H1 (cell line): ENCODE results near the gene FKBP1A. TPM values are rescaled to one million over a fixed set of nuclear protein-coding genes. Genes with fewer than 3 reads are reported as not detected.

Source experiments
- CTCF ChIA-PET: fragments of 300-600 bp; sonication (Branson Sonifier 250); formaldehyde crosslinking; loops from one replicate; lab custom pipeline; 2021; ENCODE audit not compliant: partially characterized antibody; lab: Charles Lee
- POLR2A ChIA-PET: fragments of 300-600 bp; sonication (Branson Sonifier 250); formaldehyde crosslinking; loops from one replicate; lab custom pipeline; 2021; ENCODE audit warnings: inconsistent platforms; ENCODE audit not compliant: partially characterized antibody; lab: Charles Lee
- DNase-seq, 2 experiments: peaks; one replicate each; pipeline versions ENCODE4 v3.0.0 to v3.0.0-alpha.2; 2010 to 2022; ENCODE audit warnings: low spot score in 2 of 2, low read depth in 1 of 2, mixed read lengths in 1 of 2
- FAIRE-seq: peaks from 2 replicates; lab custom pipeline; 2011; peaks lifted over from hg19 to GRCh38; lab: Jason Lieb, UNC
- H2AFZ ChIP-seq: 2 replicates; pipeline ENCODE4 v1.8.1; 2012; ENCODE audit warnings: low read length, inconsistent platforms
- H2AK5ac ChIP-seq: 2 replicates; pipeline ENCODE4 v1.6.1; 2013; ENCODE audit warnings: low read depth, low read length
- H2BK120ac ChIP-seq: replicated peaks from 2 replicates; pipeline ENCODE3; 2013; ENCODE audit warnings: low read depth, low read length, inconsistent platforms
- H2BK12ac ChIP-seq: 2 replicates; pipeline ENCODE4 v1.6.1; 2013; ENCODE audit warnings: low read depth, low read length
- H2BK15ac ChIP-seq: 2 replicates; pipeline ENCODE4 v1.6.1; 2013; ENCODE audit warnings: low read length
- H2BK20ac ChIP-seq: 2 replicates; pipeline ENCODE4 v1.6.1; 2013; ENCODE audit warnings: low read length
- H2BK5ac ChIP-seq: 2 replicates; pipeline ENCODE4 v1.6.1; 2013; ENCODE audit warnings: low read depth, low read length
- H3K14ac ChIP-seq: 2 replicates; pipeline ENCODE4 v1.6.1; 2013; ENCODE audit warnings: inconsistent platforms; ENCODE audit not compliant: insufficient read length
- H3K18ac ChIP-seq: 2 replicates; pipeline ENCODE4 v1.6.1; 2013; ENCODE audit warnings: low read length; ENCODE audit errors: extremely low read depth
- H3K23ac ChIP-seq: 2 replicates; pipeline ENCODE4 v1.6.1; 2013; ENCODE audit warnings: inconsistent platforms; ENCODE audit not compliant: insufficient read length
- H3K23me2 ChIP-seq: 2 replicates; pipeline ENCODE4 v1.6.1; 2013; ENCODE audit warnings: low read depth, low read length
- H3K27ac ChIP-seq: 2 replicates; pipeline ENCODE4 v1.6.1; 2011; ENCODE audit warnings: low read depth, low read length, inconsistent platforms
- H3K27me3 ChIP-seq, 4 experiments: replicated peaks in 1 of 4; 1 replicate in 1 of 4; 2 replicates in 3 of 4; pipeline versions ENCODE4 v1.6.1 to v1.8.1; 2011 to 2013; ENCODE audit warnings: low read length in 3 of 4, mild to moderate bottlenecking in 3 of 4, inconsistent platforms in 2 of 4, mixed read lengths in 2 of 4, moderate library complexity in 1 of 4; ENCODE audit not compliant: control insufficient read depth in 3 of 4, insufficient read depth in 3 of 4; ENCODE audit errors: extremely low read depth in 1 of 4
- H3K36me3 ChIP-seq, 4 experiments: 2 replicates each; pipeline versions ENCODE4 v1.6.1 to v1.8.1; 2011 to 2013; ENCODE audit warnings: mild to moderate bottlenecking in 4 of 4, low read length in 3 of 4, moderate library complexity in 2 of 4, control low read depth in 1 of 4, inconsistent platforms in 1 of 4; ENCODE audit not compliant: insufficient read depth in 4 of 4, control insufficient read depth in 2 of 4
- H3K4ac ChIP-seq: replicated peaks from 2 replicates; pipeline ENCODE3; 2013; ENCODE audit warnings: low read length, low read depth, mixed read lengths, inconsistent platforms; ENCODE audit not compliant: insufficient read length
- H3K4me1 ChIP-seq, 4 experiments: replicated peaks in 1 of 4; 1 replicate in 1 of 4; 2 replicates in 3 of 4; pipeline versions ENCODE4 v1.6.1 to v1.8.1; 2011 to 2013; ENCODE audit warnings: low read length in 3 of 4, inconsistent platforms in 2 of 4, mixed read lengths in 1 of 4; ENCODE audit not compliant: insufficient read depth in 4 of 4, control insufficient read depth in 3 of 4
- H3K4me2 ChIP-seq, 2 experiments: 2 replicates each; pipeline versions ENCODE4 v1.6.1 to v1.8.1; 2011 to 2013; ENCODE audit warnings: low read depth in 2 of 2, low read length in 2 of 2, control low read depth in 1 of 2, inconsistent platforms in 1 of 2, mild to moderate bottlenecking in 1 of 2; ENCODE audit not compliant: insufficient read depth in 1 of 2
- H3K4me3 ChIP-seq, 4 experiments: fragments of 200-600, 300-600 bp in 1 of 4; sonication (generic), shearing (Covaris generic), sonication (Bioruptor Twin) in 1 of 4; 2 replicates each; pipeline versions ENCODE4 v1.5.1 to v1.8.1; 2011 to 2016; ENCODE audit warnings: low read length in 4 of 4, low read depth in 3 of 4, control low read depth in 2 of 4, inconsistent platforms in 2 of 4, mild to moderate bottlenecking in 2 of 4, mixed read lengths in 1 of 4, moderate library complexity in 1 of 4; ENCODE audit not compliant: insufficient read depth in 2 of 4; ENCODE audit errors: extremely low read depth in 1 of 4
- H3K56ac ChIP-seq: replicated peaks from 2 replicates; pipeline ENCODE3; 2013; ENCODE audit warnings: low read depth, mild to moderate bottlenecking, mixed read lengths, low read length, inconsistent platforms; ENCODE audit not compliant: insufficient read length
- H3K79me1 ChIP-seq: 2 replicates; pipeline ENCODE4 v1.6.1; 2013; ENCODE audit warnings: low read depth, low read length, control low read depth
- H3K79me2 ChIP-seq, 2 experiments: 2 replicates each; pipeline versions ENCODE4 v1.6.1 to v1.8.1; 2012 to 2013; ENCODE audit warnings: low read length in 2 of 2, mild to moderate bottlenecking in 2 of 2, inconsistent platforms in 1 of 2; ENCODE audit not compliant: insufficient read depth in 2 of 2, control insufficient read depth in 1 of 2
- H3K9ac ChIP-seq, 4 experiments: replicated peaks in 1 of 4; 1 replicate in 1 of 4; 2 replicates in 3 of 4; pipeline versions ENCODE4 v1.6.1 to v1.8.1; 2011 to 2013; ENCODE audit warnings: low read depth in 3 of 4, low read length in 3 of 4, control low read depth in 2 of 4, mild to moderate bottlenecking in 2 of 4, moderate library complexity in 2 of 4, inconsistent platforms in 1 of 4; ENCODE audit errors: extremely low read depth in 1 of 4
- H3K9me3 ChIP-seq, 2 experiments: 2 replicates each; pipeline versions ENCODE4 v1.6.1 to v1.8.1; 2012 to 2013; ENCODE audit warnings: mild to moderate bottlenecking in 2 of 2, moderate library complexity in 2 of 2, control low read depth in 1 of 2, inconsistent platforms in 1 of 2, low read depth in 1 of 2, low read length in 1 of 2, mixed read lengths in 1 of 2; ENCODE audit not compliant: insufficient read depth in 2 of 2
- H4K20me1 ChIP-seq, 2 experiments: replicated peaks in 1 of 2; 2 replicates each; pipeline versions ENCODE3 to v1.8.1; 2011 to 2013; ENCODE audit warnings: inconsistent platforms in 2 of 2, low read length in 2 of 2, mild to moderate bottlenecking in 1 of 2; ENCODE audit not compliant: insufficient read depth in 2 of 2, control insufficient read depth in 1 of 2
- H4K5ac ChIP-seq: 2 replicates; pipeline ENCODE4 v1.6.1; 2013; ENCODE audit warnings: low read length, low read depth, mixed read lengths, inconsistent platforms; ENCODE audit not compliant: insufficient read length
- H4K8ac ChIP-seq: 2 replicates; pipeline ENCODE4 v1.8.0; 2013; ENCODE audit warnings: mild to moderate bottlenecking, moderate library complexity, low read length, inconsistent platforms; ENCODE audit not compliant: insufficient read depth; ENCODE audit errors: extremely low read depth
- H4K91ac ChIP-seq: replicated peaks from 2 replicates; pipeline ENCODE3; 2013; ENCODE audit warnings: low read length, mixed read lengths, inconsistent platforms; ENCODE audit not compliant: insufficient read length
- ASH2L ChIP-seq: fragments of 200-600, 300-600 bp; sonication (generic); IDR thresholded peaks from one replicate; pipeline ENCODE4 v1.7.1; 2017; ENCODE audit warnings: low read length
- JUN ChIP-seq: IDR thresholded peaks from 2 replicates; pipeline ENCODE4 v1.6.1; 2011; ENCODE audit warnings: low read depth, mild to moderate bottlenecking, improper control_type of control experiment, low read length
- RAD21 ChIP-seq, 2 experiments: IDR thresholded peaks in 1 of 2; conservative IDR thresholded peaks in 1 of 2; 2 replicates each; pipeline ENCODE4 v1.6.1; 2011; ENCODE audit warnings: low read depth in 2 of 2, low read length in 2 of 2, improper control_type of control experiment in 1 of 2, inconsistent platforms in 1 of 2, mild to moderate bottlenecking in 1 of 2, moderate library complexity in 1 of 2
- SUZ12 ChIP-seq: fragments of 200-600 bp; sonication (generic); IDR thresholded peaks from 2 replicates; pipeline ENCODE4 v1.6.1; 2012; ENCODE audit warnings: mild to moderate bottlenecking, inconsistent platforms, low read length, moderate library complexity, mixed read lengths
- TBP ChIP-seq: IDR thresholded peaks from 2 replicates; pipeline ENCODE4 v1.6.1; 2011; ENCODE audit warnings: low read depth, low read length, improper control_type of control experiment
- YY1 ChIP-seq: IDR thresholded peaks from 2 replicates; pipeline ENCODE4 v1.6.1; 2011; ENCODE audit warnings: low read depth, mild to moderate bottlenecking, low read length
- WGBS, 2 experiments: shearing (Covaris generic) in 1 of 2; methylation state at CpG; one replicate each; pipeline versions ENCODE4 v1.1.6 to v1.1.7; 2013 to 2015; ENCODE audit warnings: low lambda C conversion rate in 2 of 2, mixed read lengths in 2 of 2, inconsistent platforms in 1 of 2, low coverage in 1 of 2, missing lambda C conversion rate in 1 of 2; ENCODE audit not compliant: insufficient replicate concordance in 2 of 2, insufficient coverage in 1 of 2, insufficient read length in 1 of 2; ENCODE audit errors: extremely low coverage in 1 of 2, missing lambda C conversion rate in 1 of 2; 5-methylcytosine and 5-hydroxymethylcytosine counted together
- polyA plus RNA-seq, 7 experiments: library from polyadenylated mRNA; depleted of rRNA in 3 of 7; stranded (reverse) in 5 of 7; unstranded in 2 of 7; fragments of >200 nt in 5 of 7; fragments of 200-250 nt in 2 of 7; gene quantifications; 1 replicate in 5 of 7; 2 replicates in 1 of 7; 4 replicates in 1 of 7; pipeline versions ENCODE4 v1.2.1 to v1.2.3, GENCODE V29; 2011 to 2013; ENCODE audit warnings: missing spikeins in 2 of 7, mixed read lengths in 2 of 7
- total RNA-seq: library from RNA; stranded (reverse); fragmentation: NEBNext Ultra II Directional; extraction: Animal tissue kit (Norgen Biotek cat#: 25700); gene quantifications from 2 replicates; pipeline ENCODE4 v1.2.1, GENCODE V29; 2021
- TF ChIP-seq, protein P1 (sequence below): IDR thresholded peaks from 2 replicates; pipeline ENCODE4 v1.6.1; 2011; ENCODE audit warnings: low read depth, mild to moderate bottlenecking, low read length; ENCODE audit not compliant: insufficient read depth
- TF ChIP-seq, protein P2 (sequence below), 3 experiments: IDR thresholded peaks; 1 replicate in 2 of 3; 2 replicates in 1 of 3; pipeline versions ENCODE4 v1.5.1 to v1.6.1; 2011; ENCODE audit warnings: low read length in 3 of 3, mild to moderate bottlenecking in 3 of 3, inconsistent platforms in 2 of 3, low read depth in 1 of 3, moderate library complexity in 1 of 3; ENCODE audit not compliant: insufficient read depth in 1 of 3; ENCODE audit errors: control extremely low read depth in 1 of 3

FKBP1A gene
- total and polyA plus RNA-seq, 2 of the 8 experiments (the other 6 are each of a cell fraction or from before 2014, with no cell fraction given) = 250 to 685 TPM

DNA sequence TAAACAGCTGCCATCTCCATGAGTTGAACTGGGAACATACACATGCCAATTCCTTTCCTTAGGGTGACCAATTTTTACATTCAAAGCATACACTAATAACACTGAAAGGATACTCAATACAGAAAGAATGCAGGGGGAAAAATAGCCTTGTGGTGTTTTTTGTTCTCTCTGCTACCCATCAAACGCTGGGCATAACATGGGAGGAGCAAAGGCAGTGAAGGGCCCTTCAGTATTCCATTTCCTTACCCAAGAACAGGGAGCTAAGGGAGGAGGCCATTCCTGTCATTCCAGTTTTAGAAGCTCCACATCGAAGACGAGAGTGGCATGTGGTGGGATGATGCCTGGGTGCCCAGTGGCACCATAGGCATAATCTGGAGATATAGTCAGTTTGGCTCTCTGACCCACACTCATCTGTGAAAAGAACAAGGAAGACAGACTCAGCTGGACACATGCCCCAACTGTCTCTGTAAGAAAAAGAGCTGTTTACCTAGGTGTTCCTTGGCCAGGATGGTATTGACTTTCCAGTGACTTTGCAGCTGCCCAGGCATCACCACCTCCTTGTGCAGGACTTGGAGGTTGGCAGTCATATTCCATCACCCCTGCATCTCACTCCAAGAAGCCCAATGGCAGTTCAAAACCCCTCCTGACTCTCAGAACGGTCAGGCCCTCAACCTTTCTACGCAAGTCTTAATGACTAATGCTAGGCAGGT is 20.9 kb downstream of the FKBP1A start:
- H3K4ac ChIP-seq = no peak overlapping the region
- no peak overlapping the region for H2AK5ac ChIP-seq
- POLR2A ChIA-PET = interaction anchor here (1.0 kb wide), 2 partner anchors 11 to 20 kb away, joined by 3 read pairs; no protein-coding TSS in a partner anchor
- no peaks in the 10 kb centered on the region for H3K23me2 ChIP-seq
- H3K14ac ChIP-seq = no peak overlapping the region
- CTCF ChIA-PET = interaction anchor here (0.8 to 1.7 kb wide), 5 partner anchors 10 to 97 kb away, joined by 3 to 5 read pairs (median 3); no protein-coding TSS in a partner anchor
- no peak for FAIRE-seq
- no peak overlapping the region for H2BK15ac ChIP-seq
- no peaks in the 10 kb centered on the region for H3K9me3 ChIP-seq
- no peak overlapping the region for H2BK120ac ChIP-seq
- peak in 1 of 2 experiments; percentile 3 for DNase-seq
- no peak overlapping the region for H4K91ac ChIP-seq
- H3K56ac ChIP-seq = no peak overlapping the region
- no peak overlapping the region for H2AFZ ChIP-seq
- H3K27ac ChIP-seq = no peak overlapping the region
- no peak overlapping the region for H2BK12ac ChIP-seq
- peaks cover 10% of the 10 kb centered on the region; the same call in 1 of the 2 replicates for H3K79me1 ChIP-seq
- H3K4me3 ChIP-seq = no peak overlapping the region
- H4K5ac ChIP-seq = no peak overlapping the region
- no peak overlapping the region for H2BK20ac ChIP-seq
- no peak overlapping the region for H2BK5ac ChIP-seq
- no peak overlapping the region for H3K4me2 ChIP-seq
- H4K20me1 ChIP-seq = peaks cover 8 to 24% of the 10 kb centered on the region in 2 experiments
- no peak overlapping the region for H3K9ac ChIP-seq
- H4K8ac ChIP-seq = no peak overlapping the region
- no peaks in the 10 kb centered on the region for H3K27me3 ChIP-seq
- H3K36me3 ChIP-seq = peaks cover 6 to 47% (median 21%) of the 10 kb centered on the region in 4 experiments
- H3K4me1 ChIP-seq = peaks cover 0 to 9% (median 0%) of the 10 kb centered on the region in 4 experiments; a peak in 2 of 7 replicates
- H3K79me2 ChIP-seq = peaks cover 0 to 31% of the 10 kb centered on the region in 2 experiments; a peak in 3 of 4 replicates
- 92% methylated on average over 5 of the region's 5 CpGs; no CpG with 5 or more reads in 1 of the 2 experiments for WGBS, 2 experiments
- H3K18ac ChIP-seq = no peak overlapping the region
- no peak overlapping the region for H3K23ac ChIP-seq
- TF ChIP-seq SUZ12 (no peak), TBP (no peak), ASH2L (no peak), RAD21 (IDR thresholded peaks at IDR 0.05 in 1 of 2, conservative IDR thresholded peaks at IDR 0.05 in 1 of 2; ENCODE audit: low read depth in 2 of 2, low read length in 2 of 2) (no peak), JUN (no peak), YY1 (no peak)
- TF ChIP-seq, protein P1, sequence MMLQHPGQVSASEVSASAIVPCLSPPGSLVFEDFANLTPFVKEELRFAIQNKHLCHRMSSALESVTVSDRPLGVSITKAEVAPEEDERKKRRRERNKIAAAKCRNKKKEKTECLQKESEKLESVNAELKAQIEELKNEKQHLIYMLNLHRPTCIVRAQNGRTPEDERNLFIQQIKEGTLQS = no peak
- TF ChIP-seq, protein P2, sequence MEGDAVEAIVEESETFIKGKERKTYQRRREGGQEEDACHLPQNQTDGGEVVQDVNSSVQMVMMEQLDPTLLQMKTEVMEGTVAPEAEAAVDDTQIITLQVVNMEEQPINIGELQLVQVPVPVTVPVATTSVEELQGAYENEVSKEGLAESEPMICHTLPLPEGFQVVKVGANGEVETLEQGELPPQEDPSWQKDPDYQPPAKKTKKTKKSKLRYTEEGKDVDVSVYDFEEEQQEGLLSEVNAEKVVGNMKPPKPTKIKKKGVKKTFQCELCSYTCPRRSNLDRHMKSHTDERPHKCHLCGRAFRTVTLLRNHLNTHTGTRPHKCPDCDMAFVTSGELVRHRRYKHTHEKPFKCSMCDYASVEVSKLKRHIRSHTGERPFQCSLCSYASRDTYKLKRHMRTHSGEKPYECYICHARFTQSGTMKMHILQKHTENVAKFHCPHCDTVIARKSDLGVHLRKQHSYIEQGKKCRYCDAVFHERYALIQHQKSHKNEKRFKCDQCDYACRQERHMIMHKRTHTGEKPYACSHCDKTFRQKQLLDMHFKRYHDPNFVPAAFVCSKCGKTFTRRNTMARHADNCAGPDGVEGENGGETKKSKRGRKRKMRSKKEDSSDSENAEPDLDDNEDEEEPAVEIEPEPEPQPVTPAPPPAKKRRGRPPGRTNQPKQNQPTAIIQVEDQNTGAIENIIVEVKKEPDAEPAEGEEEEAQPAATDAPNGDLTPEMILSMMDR (IDR thresholded peaks at IDR 0.05; ENCODE audit: control extremely low read depth in 1 of 3, insufficient read depth in 1 of 3, low read depth in 1 of 3, low read length in 3 of 3) = no peak
